ENCODE data around the gene CLDND1. TPM values are rescaled to one million over a fixed set of nuclear protein-coding genes. Genes with fewer than 3 reads are reported as not detected.

CLDND1 gene
- total RNA-seq, 1 donor, result 64.6 TPM

GRCh38 chr3:98552232-98553020 lies 29.7 kb upstream of the CLDND1 start:
- DNase-seq (ENCODE audit: low read depth in 2 of 3, low spot score in 2 of 3), result no peak

- no peak for DNase-seq (ENCODE audit: low read depth in 2 of 3, low spot score in 2 of 3)
These were observed 29.1 kb upstream of the CLDND1 start for GRCh38 chr3:98551754-98552153.

- no peak for DNase-seq (ENCODE audit: low read depth in 2 of 3, low spot score in 2 of 3)
These were observed 28.5 kb upstream of the CLDND1 start for GRCh38 chr3:98551236-98551635.

GRCh38 chr3:98550833-98551232 lies 28.1 kb upstream of the CLDND1 start:
- no peak for DNase-seq (ENCODE audit: low read depth in 2 of 3, low spot score in 2 of 3)

- no peak for DNase-seq (ENCODE audit: low read depth in 2 of 3, low spot score in 2 of 3)
These were observed 25.8 kb upstream of the CLDND1 start for GRCh38 chr3:98548544-98548943.

- DNase-seq (ENCODE audit: low read depth in 2 of 3, low spot score in 2 of 3), result no peak
These were observed 23.2 kb upstream of the CLDND1 start for GRCh38 chr3:98545940-98546339.

- no peak for DNase-seq (ENCODE audit: low read depth in 2 of 3, low spot score in 2 of 3)
These were observed 19.9 kb upstream of the CLDND1 start for GRCh38 chr3:98542623-98543022.

GRCh38 chr3:98541695-98542094 lies 19.0 kb upstream of the CLDND1 start:
- no peak for DNase-seq (ENCODE audit: low read depth in 2 of 3, low spot score in 2 of 3)

- DNase-seq (ENCODE audit: low read depth in 2 of 3, low spot score in 2 of 3), result no peak
These were observed 17.6 kb upstream of the CLDND1 start for GRCh38 chr3:98540346-98540745.

- no peak for DNase-seq (ENCODE audit: low read depth in 2 of 3, low spot score in 2 of 3)
These were observed 13.8 kb upstream of the CLDND1 start for GRCh38 chr3:98536456-98537017.

- DNase-seq (ENCODE audit: low read depth in 2 of 3, low spot score in 2 of 3), result no peak
These were observed 12.0 kb upstream of the CLDND1 start for GRCh38 chr3:98534734-98535133.

- DNase-seq (ENCODE audit: low read depth in 2 of 3, low spot score in 2 of 3), result no peak
These were observed 11.5 kb upstream of the CLDND1 start for GRCh38 chr3:98534168-98534567.

- no peak for DNase-seq (ENCODE audit: low read depth in 2 of 3, low spot score in 2 of 3)
These were observed 10.2 kb upstream of the CLDND1 start for GRCh38 chr3:98532709-98533571.

GRCh38 chr3:98532275-98532637 lies 9.6 kb upstream of the CLDND1 start:
- DNase-seq (ENCODE audit: low read depth in 2 of 3, low spot score in 2 of 3), result no peak

- DNase-seq (ENCODE audit: low read depth in 2 of 3, low spot score in 2 of 3), result no peak
These were observed 9.0 kb upstream of the CLDND1 start, which contains the start of gene GPR15 for GRCh38 chr3:98531622-98532274. Gene GPR15, plus strand, starts transcription at chr3:98531978. Its CDS starts 56 bp downstream, at chr3:98532034.

- DNase-seq (ENCODE audit: low read depth in 2 of 3, low spot score in 2 of 3), result no peak
These were observed 8.0 kb upstream of the CLDND1 start for GRCh38 chr3:98530676-98531075.

- DNase-seq (ENCODE audit: low read depth in 2 of 3, low spot score in 2 of 3), result no peak
These were observed 7.3 kb upstream of the CLDND1 start for GRCh38 chr3:98529856-98530459.

- DNase-seq (ENCODE audit: low read depth in 2 of 3, low spot score in 2 of 3), result no peak
These were observed 6.0 kb upstream of the CLDND1 start for GRCh38 chr3:98528474-98529346.

- DNase-seq (ENCODE audit: low read depth in 2 of 3, low spot score in 2 of 3), result no peak
These were observed 2.8 kb upstream of the CLDND1 start for GRCh38 chr3:98525494-98525893.
